Measurements from ENCODE around the gene APCDD1L.

The APCDD1L gene

GRCh38 chr20:58515233-58516212, at the start of gene APCDD1L:
Gene APCDD1L, minus strand, starts transcription at chr20:58515399. Its CDS starts 692 bp downstream, at chr20:58514707.
- no peak for DNase-seq

- no peak for DNase-seq
Measured at GRCh38 chr20:58559368-58559729, 44.1 kb upstream of the APCDD1L start.

- no peak for DNase-seq
Measured at GRCh38 chr20:58558486-58559367, 43.5 kb upstream of the APCDD1L start.

GRCh38 chr20:58557733-58558342, 42.6 kb upstream of the APCDD1L start:
- no peak for DNase-seq

GRCh38 chr20:58556961-58557360, 41.8 kb upstream of the APCDD1L start:
- no peak for DNase-seq

GRCh38 chr20:58555078-58555765, 40.0 kb upstream of the APCDD1L start:
- no peak for DNase-seq

GRCh38 chr20:58554541-58554940, 39.3 kb upstream of the APCDD1L start:
- DNase-seq, result no peak

- no peak for DNase-seq
Measured at GRCh38 chr20:58553841-58554240, 38.6 kb upstream of the APCDD1L start.

- no peak for DNase-seq
Measured at GRCh38 chr20:58553166-58553696, 38.0 kb upstream of the APCDD1L start.

- no peak for DNase-seq
Measured at GRCh38 chr20:58552366-58552934, 37.3 kb upstream of the APCDD1L start.

GRCh38 chr20:58551631-58552030, 36.4 kb upstream of the APCDD1L start:
- DNase-seq, result no peak

GRCh38 chr20:58550275-58551059, 35.3 kb upstream of the APCDD1L start:
- no peak for DNase-seq

GRCh38 chr20:58549231-58550209, 34.3 kb upstream of the APCDD1L start:
- no peak for DNase-seq

GRCh38 chr20:58547623-58548475, 32.6 kb upstream of the APCDD1L start:
- DNase-seq, result no peak

- no peak for DNase-seq
Measured at GRCh38 chr20:58546756-58547622, 31.8 kb upstream of the APCDD1L start.

GRCh38 chr20:58546416-58546711, 31.2 kb upstream of the APCDD1L start:
- DNase-seq, result no peak

- no peak for DNase-seq
Measured at GRCh38 chr20:58545565-58546415, 30.6 kb upstream of the APCDD1L start.
